NCI-H446 (cell line): ENCODE results near the gene TOB2.
"Not testable (repeated sequence)": the region's sequence is repeated elsewhere in the genome, so short reads cannot be mapped to it uniquely, and the experiment has no call there.

Experiments used
- DNase-seq, 2 experiments: peaks; one replicate each; lab custom pipeline; 2025; lab: John Stamatoyannopoulos, UW

TOB2 gene

DNA sequence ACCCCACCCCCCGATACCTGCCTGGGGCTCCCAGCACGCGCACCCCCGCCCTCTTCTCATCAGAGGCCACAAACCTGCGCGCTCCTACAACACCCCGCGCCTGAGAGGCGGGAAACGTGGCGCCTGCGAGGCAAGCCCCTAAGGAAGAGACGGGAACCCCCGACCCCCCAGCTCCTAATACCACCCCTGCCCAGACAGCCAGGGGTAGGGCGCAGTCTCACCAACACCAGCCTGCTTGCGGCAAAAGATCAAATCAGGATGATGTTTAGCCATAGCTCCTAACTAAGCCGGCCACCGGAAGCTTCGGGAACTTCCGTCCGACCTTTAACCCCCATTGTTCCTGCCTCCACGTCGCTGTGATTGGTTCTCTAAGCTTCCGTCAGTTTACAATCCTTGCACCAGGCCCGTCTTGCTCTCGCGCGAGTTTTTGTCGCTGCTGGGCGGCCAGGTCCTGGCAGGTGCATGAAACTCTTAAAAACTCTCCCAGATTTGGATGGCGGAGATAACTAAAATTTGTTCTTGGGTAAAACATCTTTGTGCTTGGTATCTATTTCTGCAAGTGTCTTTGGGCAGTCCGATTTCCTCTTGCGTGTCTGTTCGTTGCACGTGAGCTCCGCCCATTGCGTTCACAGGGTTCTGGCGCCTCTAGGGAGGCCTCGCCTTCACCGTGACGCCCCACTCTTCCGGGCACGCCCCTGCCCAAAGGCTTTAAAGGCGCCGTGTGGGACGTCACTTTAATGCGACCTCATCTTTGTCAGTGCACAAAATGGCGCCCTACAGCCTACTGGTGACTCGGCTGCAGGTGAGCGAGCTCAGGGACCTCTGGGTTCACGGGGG is 22.0 kb upstream of the TOB2 start, which contains the start of the genes ACO2 and PHF5A:
Gene ACO2 (plus strand): TSS at position 737 of the 837 bp plus-strand sequence. CDS start 30 bp downstream, at position 767.
Gene PHF5A (minus strand): TSS at position 312 of the 837 bp plus-strand sequence. CDS start 39 bp downstream, at position 273.
- peak; percentile 98 for DNase-seq

DNA sequence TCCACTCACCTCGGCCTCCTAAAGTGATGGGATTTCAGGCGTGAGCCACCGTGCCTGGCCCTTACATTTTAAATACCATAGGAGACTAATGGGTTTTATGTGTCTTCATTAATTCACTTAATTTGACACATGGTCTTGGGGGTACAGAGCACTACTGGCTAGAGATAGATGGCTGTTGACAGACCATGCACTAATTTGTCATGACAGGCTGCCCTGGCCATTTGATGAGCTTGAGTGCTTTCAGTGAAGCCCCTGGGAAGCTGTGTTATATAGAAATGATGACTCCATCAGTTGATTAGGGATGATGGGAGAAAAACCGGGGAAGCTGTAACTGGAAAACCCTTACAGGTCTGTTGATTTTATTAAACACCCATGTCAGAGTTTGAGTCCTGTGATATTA is 15.3 kb upstream of the TOB2 start:
- DNase-seq, result no peak

DNA sequence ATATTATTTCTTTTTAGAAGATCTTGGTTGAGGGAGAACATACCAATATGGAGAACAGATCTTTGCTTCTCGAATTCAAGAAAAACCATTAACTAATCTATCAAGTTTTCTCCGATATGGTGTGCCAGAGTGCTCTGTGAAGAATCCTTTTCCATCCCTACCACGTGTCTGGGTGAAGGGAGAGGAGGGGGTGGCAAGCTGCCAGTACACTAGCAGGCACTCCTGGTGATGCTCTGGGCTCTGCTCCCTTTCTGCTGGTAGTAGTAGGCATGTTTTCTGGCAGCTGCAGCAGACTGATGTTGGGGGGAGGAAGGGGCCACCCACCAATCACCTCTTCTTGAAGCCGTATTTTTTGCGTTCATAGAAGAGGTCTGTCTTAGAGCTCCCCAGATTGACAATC is 13.5 kb upstream of the TOB2 start:
- not testable (repeated sequence) for DNase-seq

DNA sequence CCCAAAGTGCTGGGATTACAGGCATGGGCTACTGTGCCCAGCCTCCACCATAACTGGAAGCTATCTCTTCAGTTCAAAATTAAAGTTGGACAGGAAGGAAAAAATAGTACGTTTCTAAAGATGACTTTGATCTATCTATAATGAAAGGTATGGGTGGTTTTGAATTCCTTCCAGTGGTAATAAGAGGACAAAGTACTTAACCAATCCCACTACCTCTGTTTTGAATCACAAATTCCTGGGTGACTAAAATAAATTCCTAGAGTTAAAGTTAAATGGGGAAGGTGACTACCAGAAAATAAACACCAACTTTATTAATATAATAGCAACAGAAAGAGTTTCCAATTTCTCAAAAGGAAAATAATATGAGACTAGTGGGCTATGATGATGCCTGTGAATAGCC is 12.8 kb upstream of the TOB2 start:
- no peak for DNase-seq

DNA sequence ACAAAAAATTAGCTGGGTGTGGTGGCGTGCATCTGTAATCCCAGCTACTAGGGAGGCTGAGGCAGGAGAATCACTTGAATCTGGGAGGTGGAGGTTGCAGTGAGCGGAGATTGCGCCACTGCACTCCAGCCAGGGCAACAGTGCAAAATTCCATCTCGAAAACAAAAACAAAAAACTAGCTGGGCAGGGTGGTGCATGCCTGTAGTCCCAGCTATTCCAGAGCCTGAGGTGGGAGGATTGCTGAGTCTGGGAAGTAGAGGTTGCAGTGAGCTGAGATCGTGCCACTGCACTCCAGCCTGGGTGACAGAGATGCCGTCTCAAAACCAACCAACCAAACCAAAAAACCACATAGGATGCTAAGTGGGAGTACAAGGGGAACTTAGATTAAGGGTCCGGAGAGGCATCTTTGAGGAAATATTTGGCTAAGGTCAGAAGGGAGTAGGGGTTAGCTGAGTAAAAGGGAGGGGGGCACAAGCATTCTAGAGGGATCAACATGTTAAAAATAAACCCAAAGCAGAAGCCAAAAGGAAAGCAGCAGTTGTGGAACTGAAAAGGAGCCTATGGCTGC is 11.6 kb upstream of the TOB2 start:
- no peak for DNase-seq

DNA sequence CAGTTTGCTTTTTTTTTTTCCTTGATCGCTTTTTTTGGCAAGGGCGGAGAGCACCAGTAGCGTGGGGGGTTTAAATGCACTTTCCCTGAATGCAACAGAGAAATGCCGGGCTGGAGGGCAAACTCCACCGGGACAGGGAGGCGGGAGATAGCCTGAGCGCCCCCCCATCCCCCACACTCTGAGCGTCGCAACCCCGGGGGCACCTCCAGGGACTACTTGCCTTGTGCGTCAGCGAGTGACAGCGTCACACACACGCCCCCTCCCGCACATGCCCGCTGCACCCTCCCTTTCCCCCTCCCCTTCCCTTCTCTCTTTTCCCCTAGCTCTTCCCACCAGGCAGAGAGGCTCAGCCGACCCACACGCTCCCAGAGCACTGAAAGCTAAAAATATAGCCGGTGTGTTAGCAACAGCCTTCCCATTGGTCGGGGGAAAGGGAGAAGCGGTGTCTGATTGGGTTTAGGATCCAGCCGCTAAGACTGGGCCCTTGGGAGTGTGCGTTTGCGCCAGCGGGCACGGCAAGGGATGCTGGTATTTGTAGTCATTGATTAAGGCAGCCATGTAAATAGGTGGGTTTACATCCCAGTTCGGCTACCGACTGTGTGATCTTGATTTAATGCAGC is 1.7 kb upstream of the TOB2 start:
- peak; percentile 97 to 98 for DNase-seq

DNA sequence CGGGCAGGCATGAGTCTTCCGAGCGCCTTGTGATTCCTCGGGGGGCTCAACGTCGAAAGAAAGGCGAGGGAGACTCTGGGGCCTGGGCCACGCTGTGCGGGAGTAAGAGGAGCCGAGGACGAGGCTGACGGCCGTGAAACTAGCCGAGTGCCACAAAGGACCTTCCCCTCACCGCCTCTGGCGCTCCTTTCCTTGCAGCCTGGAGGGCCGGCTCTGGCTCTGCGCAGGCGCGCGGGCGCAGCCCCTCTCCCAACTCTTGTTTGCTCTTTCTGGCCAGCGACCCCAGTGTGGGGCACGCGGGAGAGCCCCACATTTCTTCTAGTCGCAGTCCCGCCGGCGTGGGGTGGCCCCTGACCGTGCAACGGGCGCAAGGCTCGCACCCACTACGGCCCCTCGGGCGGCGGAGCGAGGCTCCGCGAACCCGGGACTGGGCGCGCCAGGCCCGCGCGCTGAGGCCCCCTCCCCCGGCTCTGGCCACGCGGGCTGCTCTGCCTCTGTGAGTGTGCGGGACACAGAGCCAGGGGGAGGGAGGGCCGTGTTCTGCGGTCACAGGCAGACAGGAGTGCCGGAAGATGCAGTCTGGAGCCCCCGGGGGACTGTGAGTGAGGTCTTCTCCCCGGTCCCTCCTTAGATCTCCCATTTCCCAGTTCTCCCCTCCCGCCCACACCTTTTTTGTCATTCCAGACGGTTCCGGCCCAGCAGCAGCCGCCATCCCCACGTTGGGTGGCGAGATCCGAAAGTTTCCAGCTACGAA is 1.0 kb upstream of the TOB2 start:
- DNase-seq, result peak; percentile 64 to 72

DNA sequence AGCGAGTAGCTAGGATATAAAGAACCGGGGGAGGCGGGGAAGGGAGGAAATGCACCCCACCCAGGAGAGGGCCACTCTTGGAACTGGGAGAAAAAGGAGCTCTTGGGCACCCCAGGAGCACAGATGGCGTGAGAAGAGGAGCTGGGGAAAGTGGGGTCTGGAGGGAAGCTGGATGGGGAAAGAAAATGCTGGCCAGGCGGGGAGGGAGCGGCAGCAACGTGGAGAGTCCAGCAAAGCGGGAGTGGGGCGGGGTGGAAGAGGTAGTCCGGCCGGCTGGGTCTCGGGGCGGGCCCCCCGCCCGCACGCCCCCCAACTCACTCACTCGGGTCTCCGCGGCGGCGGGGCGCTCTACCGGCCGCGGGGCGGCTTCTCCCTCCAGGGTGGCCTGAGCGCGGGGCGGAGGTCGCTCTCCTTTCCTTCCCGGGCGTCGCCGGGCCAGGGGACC is 522 bp downstream of the TOB2 start:
- no peak for DNase-seq

DNA sequence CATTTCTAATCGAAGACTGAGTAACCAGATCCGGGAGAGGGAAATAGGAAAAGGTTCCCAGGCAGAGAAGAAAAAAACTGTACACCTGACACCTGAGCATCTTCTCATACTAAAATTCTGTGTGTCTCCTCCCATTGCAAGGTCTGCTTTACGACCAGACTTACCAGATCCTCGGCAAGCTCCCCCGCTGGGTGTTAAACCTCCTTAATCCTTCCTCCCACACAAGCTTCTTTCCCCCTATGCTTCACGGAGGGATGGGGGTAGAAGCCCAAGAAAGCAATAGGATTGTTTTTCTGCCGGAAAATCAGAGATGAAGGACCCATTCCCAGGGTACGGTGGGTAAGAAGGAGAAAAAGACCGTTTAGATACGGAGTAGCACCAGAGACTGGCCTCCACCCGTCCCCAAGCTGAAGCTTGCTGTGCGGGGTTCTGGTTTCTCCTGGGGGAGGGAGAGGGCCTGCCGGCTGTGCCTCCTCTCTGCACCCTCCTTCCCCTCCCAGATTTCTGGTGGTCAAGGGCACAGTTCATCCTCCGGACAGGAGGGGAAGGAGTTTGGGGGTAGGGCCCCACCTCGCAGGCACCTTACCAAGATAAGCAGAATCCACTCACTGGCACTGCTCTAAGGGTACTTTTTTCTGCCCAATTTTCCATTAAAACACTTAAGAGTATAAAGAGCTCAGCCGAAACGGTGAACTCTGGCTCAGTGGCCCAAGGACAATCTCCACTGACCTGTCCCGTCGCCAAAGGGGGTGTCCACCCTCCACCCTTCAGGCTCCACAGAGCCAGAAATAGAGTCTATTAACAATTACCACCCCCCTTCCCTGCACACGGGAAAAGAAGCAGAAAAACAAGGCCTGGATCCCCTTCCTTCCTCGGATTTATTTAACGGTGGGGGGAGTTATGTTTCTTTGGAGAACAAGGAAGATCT is 1.2 kb downstream of the TOB2 start:
- no peak for DNase-seq

DNA sequence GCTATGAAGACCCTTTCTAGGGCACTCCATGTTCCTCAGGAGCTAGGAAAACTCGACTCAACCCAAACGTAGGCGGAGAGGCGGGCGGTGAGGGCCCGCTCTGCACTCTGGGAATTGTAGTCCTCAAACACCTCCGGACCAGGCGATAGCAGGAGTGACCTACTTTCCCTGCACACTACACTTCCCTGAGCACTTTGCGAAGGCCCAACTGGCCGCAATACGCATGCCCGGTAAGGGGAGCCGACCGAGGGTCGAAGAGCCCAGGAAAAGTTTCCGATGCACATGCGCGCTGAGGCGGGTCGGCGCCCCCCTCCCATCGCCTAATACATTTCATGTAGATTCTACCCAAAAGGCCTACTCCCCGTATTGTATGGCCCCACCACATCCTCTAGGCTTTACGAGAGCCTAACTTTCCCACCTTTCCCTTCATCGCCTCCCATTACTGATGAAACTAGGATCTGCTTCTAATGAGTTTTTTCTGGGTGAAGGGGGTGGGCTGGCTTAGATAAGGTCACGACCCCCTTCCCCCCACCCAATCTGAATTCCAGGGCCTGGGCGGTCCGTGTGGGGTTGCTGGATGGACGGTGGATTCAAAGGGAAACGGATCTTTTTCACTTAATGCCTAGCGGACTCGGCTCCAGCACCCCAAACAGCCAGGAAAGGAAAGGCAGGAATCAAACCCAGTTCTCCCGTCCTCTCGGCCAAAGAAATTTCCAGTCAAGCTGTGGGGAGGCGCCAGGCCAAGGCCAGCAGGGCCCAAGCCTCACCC is 2.1 kb downstream of the TOB2 start:
- DNase-seq, result peak; percentile 95 to 98

DNA sequence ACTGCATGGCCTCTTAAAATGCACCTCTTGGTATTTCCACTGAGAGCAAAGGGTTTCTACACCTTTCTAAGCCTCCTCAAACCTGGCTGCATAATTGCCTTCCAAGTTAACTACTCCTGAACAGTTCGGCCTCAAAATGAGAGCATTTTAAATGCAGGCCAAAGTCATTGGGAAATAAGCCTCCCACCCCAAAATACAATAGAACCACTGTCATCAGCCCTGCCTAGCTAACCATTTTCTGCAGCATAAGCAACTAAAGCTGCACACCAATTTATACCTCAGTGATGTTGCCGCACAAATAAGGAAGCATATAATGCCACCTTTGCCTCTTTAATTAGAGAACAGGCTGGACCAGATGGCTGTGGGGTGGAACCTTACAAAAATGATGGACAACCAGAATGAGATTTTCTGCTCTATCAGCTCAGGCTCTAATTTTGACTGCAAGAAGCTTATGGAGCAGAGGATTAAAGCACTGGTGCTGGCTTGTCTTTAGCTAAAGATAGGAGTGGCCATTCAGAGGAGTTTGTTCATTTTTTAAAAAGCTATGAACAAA is 4.3 kb downstream of the TOB2 start:
- no peak for DNase-seq

DNA sequence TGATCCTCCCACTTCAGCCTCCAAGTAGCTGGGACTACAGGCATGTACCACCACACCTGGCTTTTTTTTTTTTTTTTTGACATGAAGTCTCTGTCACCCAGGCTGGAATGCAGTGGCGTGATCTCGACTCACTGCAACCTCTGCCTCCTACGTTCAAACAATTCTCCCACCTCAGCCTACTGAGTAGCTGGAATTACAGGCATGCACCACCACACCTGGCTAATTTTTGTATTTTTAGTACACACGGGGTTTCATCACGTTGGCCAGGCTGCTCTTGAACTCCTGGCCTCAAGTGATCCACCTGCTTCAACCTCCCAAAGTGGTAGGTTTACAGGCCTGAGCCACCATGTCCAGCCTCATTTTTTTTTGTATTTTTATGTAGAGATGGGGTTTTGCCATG is 6.1 kb downstream of the TOB2 start:
- not testable (repeated sequence) for DNase-seq

DNA sequence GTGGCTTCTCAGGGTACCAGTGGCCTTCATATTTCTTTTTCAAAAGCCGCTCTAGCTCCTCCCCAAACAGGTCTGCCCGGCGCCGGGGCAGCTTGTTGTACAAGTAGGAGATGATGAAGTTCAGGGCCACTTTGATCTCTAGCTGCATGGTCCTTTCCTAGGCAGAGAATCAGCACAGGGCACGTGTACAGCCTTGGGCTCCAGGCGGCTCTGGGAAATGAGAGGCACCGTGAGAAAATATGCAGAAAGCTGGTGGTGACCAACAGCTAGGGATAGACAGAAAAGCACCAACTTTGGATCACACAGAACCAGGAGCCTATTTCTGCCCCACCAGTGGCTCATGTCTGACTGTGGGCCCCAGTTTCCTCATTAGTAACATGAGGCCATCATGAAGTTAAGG is 9.4 kb downstream of the TOB2 start:
- DNase-seq, result no peak

DNA sequence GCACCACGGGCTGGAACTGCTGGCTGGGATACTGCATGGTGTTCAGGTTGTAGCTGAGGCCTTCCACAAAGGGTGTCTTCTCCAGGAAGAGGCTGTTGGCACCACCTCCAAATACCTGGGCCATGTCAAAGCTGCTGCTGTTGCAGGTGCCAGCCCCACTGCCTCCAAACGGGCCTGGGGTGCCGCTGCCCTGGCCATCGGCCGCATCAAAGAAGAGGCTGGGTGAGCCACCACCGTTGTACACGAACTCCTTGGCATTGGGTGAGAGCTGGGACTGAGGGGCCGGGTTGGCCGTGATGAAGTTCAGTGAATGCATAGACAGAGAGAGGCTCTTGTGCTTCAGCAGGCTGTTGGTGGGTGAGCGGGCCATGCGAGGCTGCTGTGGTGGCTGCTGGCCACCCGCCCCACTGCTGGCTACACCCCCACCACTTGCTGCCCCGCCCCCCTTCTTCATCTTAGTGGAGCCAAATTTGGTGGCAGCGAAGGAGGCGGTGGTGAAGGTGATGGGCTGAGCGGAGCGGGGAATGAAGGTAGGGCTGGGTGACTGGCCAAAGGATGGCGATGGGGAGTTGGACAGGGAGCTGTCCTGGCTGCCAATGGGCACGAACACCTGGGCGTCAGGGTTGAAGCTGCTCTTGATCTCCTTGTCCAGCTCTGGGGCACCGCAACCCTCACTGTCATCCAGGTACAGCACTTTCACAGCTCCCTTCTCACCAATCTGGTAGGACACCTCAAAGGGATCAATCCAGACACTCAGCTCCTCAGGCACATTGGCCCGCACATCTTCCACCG is 10.1 kb downstream of the TOB2 start:
- no peak for DNase-seq

DNA sequence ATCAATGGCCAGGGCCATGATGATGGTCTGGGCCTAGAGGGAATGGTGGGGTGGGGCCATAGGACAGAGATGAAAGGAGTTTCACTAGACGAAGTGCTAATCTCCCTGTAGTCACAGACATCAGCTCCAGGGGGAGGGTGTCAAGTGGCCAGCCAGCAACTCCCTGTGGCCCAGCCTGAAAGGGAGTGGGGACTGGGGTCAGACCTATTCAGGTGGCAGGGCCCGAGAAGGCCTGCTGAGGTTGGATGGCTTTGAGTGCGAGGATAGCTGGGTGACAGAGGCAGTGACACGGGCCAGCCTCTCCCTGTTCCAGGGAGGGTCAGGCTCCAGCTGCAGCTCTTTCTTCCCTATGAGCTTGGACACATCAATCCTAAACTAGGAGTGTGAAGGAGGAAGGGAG is 11.0 kb downstream of the TOB2 start:
- no peak for DNase-seq

DNA sequence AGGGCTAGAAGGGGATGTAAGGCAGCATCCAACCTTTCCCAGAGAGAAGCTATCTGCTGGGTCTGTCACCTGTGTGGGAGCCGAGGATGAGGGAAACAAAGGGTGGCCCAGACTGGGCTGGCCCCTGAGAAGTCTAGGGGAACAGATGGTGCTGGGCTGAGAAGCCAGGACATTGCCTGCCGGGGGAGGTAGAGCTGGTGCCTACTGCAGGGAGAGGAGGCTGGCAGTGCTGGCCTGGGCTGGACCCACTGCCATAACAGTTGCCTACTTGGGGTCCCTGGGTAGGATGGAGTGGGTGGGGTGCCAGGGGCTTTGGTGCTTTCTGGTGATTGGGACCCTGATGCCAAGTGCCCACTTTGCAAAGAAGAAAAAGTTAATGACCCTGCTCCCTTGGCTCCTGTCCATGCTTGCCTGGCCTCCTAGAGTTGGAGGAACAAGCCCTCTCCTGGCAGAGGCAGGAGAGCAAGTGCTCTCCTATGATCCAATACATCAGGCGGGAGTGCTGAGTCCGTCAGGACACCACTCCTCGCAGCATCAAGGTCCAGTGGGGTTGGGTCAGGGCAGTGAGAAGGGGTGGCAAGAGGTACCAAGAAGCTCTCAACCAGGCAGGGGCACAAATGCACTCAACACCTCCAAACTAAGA is 12.1 kb downstream of the TOB2 start:
- DNase-seq, result not testable (repeated sequence)

DNA sequence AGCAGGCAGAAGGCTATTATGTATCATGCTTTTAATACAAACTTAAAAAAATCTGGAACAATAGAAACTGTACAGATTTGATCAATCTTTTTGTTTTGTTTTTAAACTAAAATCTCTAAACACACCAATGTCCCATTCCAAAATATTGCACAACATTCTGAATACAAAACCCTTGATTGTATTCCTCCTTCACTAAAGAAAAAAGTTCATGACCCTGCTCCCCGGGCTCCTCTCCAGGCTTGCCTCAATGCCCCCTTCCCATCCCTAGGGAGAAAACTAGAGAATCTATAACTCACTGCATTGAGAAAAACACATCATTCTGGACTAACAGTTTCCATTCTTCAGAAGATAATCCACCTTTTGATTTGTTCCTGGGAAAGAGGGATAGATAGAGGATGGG is 13.1 kb downstream of the TOB2 start:
- DNase-seq, result not testable (repeated sequence)

DNA sequence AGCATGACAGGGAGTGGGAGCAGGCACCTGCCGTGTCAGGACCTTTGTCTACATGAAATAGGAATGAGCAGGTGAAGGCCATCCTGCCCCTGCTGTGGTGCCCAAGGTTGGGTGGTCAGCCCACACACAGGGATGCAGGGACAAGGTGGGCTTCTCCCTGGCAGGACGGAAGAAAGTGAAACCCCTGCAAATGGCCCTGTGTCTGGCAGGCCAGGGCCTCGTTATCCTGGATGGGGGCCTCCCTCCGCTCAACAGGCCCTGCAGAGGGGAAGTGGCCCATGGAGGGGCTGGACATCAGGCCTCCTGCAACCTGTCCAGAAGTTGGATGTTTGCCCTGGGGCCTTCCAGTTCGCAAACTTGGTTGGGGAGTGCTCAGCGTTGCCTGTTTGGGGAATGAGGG is 14.9 kb downstream of the TOB2 start:
- no peak for DNase-seq

DNA sequence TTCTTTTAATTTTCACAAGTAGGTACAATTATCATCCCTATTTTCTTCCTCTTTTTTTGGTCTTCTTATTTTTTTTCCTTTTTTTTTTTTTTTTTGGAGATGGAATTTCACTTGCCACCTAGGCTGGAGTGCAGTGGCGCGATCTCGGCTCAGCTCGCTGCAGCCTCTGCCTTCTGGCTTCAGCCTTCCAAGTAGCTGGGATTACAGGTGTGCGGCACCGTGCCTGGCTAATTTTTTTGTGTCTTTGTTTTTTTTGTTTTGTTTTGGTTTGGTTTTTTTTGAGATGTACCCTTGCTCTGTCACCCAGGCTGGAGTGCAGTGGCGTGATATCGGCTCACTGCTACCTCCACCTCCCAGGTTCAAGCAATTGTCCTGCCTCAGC is 16.7 kb downstream of the TOB2 start:
- no peak for DNase-seq
